A549 (cell line): ENCODE data around the gene UGT3A2.

Experiments used
- ZSCAN20 ChIP-seq: fragments of 250-450 bp; sonication (Bioruptor Pico); IDR thresholded peaks from 2 replicates; pipeline ENCODE4 v1.8.0; 2022; ENCODE audit warnings: mild to moderate bottlenecking, moderate library complexity
- TF ChIP-seq, protein P1 (sequence below): fragments of >200 bp; sonication (Bioruptor Twin); formaldehyde crosslinking; IDR thresholded peaks from 3 replicates; pipeline ENCODE4 v1.5.1; 2016

DNA sequence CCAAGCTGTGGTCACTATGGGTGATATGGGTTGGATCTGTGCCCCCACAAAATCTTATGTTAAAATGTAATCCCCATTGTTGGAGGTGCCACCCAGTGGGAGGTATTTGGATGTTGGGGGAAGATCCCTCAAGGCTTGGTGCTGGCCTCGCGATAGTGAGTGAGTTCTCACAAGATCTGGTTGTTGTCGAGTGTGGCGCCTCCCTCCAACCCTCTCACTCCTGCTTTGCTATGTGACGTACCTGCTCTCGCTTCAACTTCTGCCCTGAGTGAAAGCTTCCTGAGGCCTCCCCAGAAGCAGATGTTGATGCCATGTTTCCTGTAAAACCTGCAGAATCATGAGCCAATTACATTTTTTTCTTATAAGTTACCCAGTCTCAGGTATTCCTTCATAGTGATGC lies 35.5 kb downstream of the UGT3A2 start:
- no peak for TF ChIP-seq ZSCAN20 (CRISPR knock-in tag)
- TF ChIP-seq, protein P1, sequence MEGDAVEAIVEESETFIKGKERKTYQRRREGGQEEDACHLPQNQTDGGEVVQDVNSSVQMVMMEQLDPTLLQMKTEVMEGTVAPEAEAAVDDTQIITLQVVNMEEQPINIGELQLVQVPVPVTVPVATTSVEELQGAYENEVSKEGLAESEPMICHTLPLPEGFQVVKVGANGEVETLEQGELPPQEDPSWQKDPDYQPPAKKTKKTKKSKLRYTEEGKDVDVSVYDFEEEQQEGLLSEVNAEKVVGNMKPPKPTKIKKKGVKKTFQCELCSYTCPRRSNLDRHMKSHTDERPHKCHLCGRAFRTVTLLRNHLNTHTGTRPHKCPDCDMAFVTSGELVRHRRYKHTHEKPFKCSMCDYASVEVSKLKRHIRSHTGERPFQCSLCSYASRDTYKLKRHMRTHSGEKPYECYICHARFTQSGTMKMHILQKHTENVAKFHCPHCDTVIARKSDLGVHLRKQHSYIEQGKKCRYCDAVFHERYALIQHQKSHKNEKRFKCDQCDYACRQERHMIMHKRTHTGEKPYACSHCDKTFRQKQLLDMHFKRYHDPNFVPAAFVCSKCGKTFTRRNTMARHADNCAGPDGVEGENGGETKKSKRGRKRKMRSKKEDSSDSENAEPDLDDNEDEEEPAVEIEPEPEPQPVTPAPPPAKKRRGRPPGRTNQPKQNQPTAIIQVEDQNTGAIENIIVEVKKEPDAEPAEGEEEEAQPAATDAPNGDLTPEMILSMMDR = no peak
